K562 (cell line): Measurements from ENCODE around the gene ACAD10. TPM values are rescaled to one million over a fixed set of nuclear protein-coding genes. Genes with fewer than 3 reads are reported as not detected.

Experiments used
- CBX2 ChIP-seq: fragments of 200-600 bp; sonication (generic); IDR thresholded peaks from one replicate; pipeline ENCODE4 v1.6.1; 2012; ENCODE audit warnings: mild to moderate bottlenecking, low read length, inconsistent platforms; ENCODE audit not compliant: insufficient read depth, poor library complexity, severe bottlenecking
- CHD4 ChIP-seq: fragments of 200-600 bp; sonication (generic); IDR thresholded peaks from 3 replicates; pipeline ENCODE4 v1.6.1; 2012; ENCODE audit warnings: low read depth, mild to moderate bottlenecking, mixed read lengths, low read length, inconsistent platforms; ENCODE audit not compliant: insufficient read depth, insufficient replicate concordance, poor library complexity, severe bottlenecking
- GATA2 ChIP-seq: sonication (generic); formaldehyde crosslinking; IDR thresholded peaks from 2 replicates; pipeline ENCODE4 v1.4.0; 2020; ENCODE audit warnings: mild to moderate bottlenecking, missing genetic modification reagents
- GTF2F1 ChIP-seq: IDR thresholded peaks from 2 replicates; pipeline ENCODE4 v1.6.1; 2011; ENCODE audit warnings: low read depth, low read length, improper control_type of control experiment
- NCOR1 ChIP-seq: fragments of 450-650 bp; IDR thresholded peaks from 2 replicates; pipeline ENCODE4 v1.6.1; 2016; ENCODE audit warnings: mild to moderate bottlenecking, moderate library complexity
- NFXL1 ChIP-seq: fragments of 450-650 bp; formaldehyde crosslinking; IDR thresholded peaks from 2 replicates; pipeline ENCODE4 v1.4.0; 2021; ENCODE audit warnings: mild to moderate bottlenecking
- NONO ChIP-seq, 2 experiments: fragments of 200-400 bp in 1 of 2; fragments of 450-650 bp in 1 of 2; formaldehyde crosslinking in 1 of 2; IDR thresholded peaks; 2 replicates each; pipeline ENCODE4 v1.6.1; 2017; ENCODE audit warnings: low read depth in 2 of 2, mild to moderate bottlenecking in 2 of 2, moderate library complexity in 2 of 2, low read length in 1 of 2
- SAFB2 ChIP-seq: fragments of 200-400 bp; formaldehyde crosslinking; IDR thresholded peaks from 2 replicates; pipeline ENCODE4 v1.6.1; 2018; ENCODE audit warnings: borderline replicate concordance, low read length, low read depth, moderate library complexity; ENCODE audit not compliant: severe bottlenecking
- SMAD2 ChIP-seq: fragments of 150-350 bp; IDR thresholded peaks from 2 replicates; pipeline ENCODE4 v1.6.1; 2014; ENCODE audit warnings: low read depth, mild to moderate bottlenecking, low read length
- TRIM28 ChIP-seq: fragments of 450-650 bp; IDR thresholded peaks from 2 replicates; pipeline ENCODE4 v1.6.1; 2017
- ZBED1 ChIP-seq: IDR thresholded peaks from 2 replicates; pipeline ENCODE4 v1.6.1; 2014
- ZBTB8A ChIP-seq: fragments of 450-650 bp; IDR thresholded peaks from 2 replicates; pipeline ENCODE4 v1.6.1; 2018; ENCODE audit warnings: mild to moderate bottlenecking, moderate library complexity; ENCODE audit not compliant: partially characterized antibody
- ZNF445 ChIP-seq: fragments of 250-450 bp; sonication (Bioruptor Pico); IDR thresholded peaks from 2 replicates; pipeline ENCODE4 v1.4.0; 2020; ENCODE audit warnings: low read depth, mild to moderate bottlenecking, moderate library complexity
- ZNF764 ChIP-seq: fragments of 250-450 bp; sonication (Bioruptor Pico); IDR thresholded peaks from 2 replicates; pipeline ENCODE4 v1.4.0; 2020; ENCODE audit warnings: low read depth, mild to moderate bottlenecking, moderate library complexity
- polyA plus RNA-seq, 8 experiments: library from polyadenylated mRNA; depleted of rRNA in 4 of 8; stranded (reverse) in 5 of 8; unstranded in 3 of 8; fragments of >200 nt; fragmentation: Nextera tagmentation in 2 of 8; fragmentation: Illumina TruSeq in 1 of 8; extraction: Ambion mirVana in 2 of 8; extraction: Trizol in 1 of 8; gene quantifications; 2 replicates each; pipeline versions ENCODE4 v1.2.1 to v1.2.3, GENCODE V29; 2011 to 2014; ENCODE audit warnings: inconsistent platforms in 1 of 8, missing spikeins in 1 of 8
- total RNA-seq, 7 experiments: library from RNA; depleted of rRNA in 6 of 7; stranded (reverse); fragments of >200 nt in 6 of 7; fragmentation: Illumina TruSeq in 2 of 7; extraction: Trizol in 2 of 7; gene quantifications; 2 replicates each; pipeline versions ENCODE4 v1.2.1 to v1.2.3, GENCODE V29; 2011 to 2021; ENCODE audit warnings: low replicate concordance in 1 of 7
- TF ChIP-seq, protein P1 (sequence below): fragments of 450-650 bp; IDR thresholded peaks from 2 replicates; pipeline ENCODE4 v1.6.1; 2017; ENCODE audit warnings: mild to moderate bottlenecking, moderate library complexity
- TF ChIP-seq, protein P2 (sequence below): fragments of 250-450 bp; sonication (Bioruptor Pico); IDR thresholded peaks from 2 replicates; pipeline ENCODE4 v1.4.0; 2020; ENCODE audit warnings: mild to moderate bottlenecking, moderate library complexity
- TF ChIP-seq, protein P3 (sequence below): fragments of 250-450 bp; sonication (Bioruptor Pico); IDR thresholded peaks from 2 replicates; pipeline ENCODE4 v1.5.0; 2021; ENCODE audit warnings: mild to moderate bottlenecking, moderate library complexity
- TF ChIP-seq, protein P4 (sequence below): fragments of 450-650 bp; formaldehyde crosslinking; IDR thresholded peaks from 2 replicates; pipeline ENCODE4 v1.4.0; 2022; ENCODE audit warnings: missing genetic modification characterization

The ACAD10 gene
- total and polyA plus RNA-seq, 9 of the 15 experiments (the other 6 are each of a cell fraction or from before 2014, with no cell fraction given) = 2.3 to 19.2 (median 12.0) TPM

DNA sequence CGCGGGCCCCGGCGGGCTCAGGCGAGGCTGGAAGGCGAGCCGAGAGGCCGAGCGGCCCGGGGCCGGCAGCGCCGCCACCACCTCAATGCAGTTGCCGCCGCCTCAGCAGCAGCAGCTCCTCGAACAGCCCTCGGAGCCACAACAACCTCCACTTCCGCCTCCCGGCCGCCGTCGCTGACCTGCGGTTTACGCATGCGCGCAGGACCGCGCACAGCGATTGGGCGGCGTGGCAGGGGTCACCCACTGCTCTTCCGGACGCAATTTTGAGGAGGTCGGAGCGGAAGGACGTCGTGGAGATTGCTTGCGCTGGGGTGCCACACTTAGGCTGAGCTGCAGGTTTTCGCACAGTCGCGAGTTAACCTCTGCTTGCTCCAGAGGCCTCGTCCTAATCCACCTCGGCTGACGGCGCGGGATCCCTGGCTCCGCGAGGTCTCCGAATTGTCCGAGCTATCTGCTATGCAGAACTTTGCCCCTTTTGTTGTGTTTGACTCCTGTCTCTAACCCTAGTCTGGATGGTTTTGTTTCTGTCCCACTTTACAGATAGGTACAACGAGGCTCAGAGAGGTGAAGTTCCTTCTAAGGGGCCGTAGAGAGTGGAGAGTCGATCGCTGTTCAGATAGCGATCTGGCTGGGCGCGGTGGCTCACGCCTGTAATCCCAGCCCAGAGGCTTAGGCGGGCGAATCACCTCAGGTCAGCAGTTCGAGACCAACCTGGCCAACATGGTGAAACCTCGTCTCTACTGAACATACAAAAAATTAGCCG, at the start of gene ACAD10, which contains the start of gene BRAP (continued):
- TF ChIP-seq SAFB2 (no peak), SMAD2 (no peak), CHD4 (peak; percentile 99), NFXL1 (CRISPR knock-in tag) (no peak), GTF2F1 (no peak), TRIM28 (peak; percentile 66; the same call in 1 of the 2 replicates), CBX2 (no peak), NCOR1 (no peak), GATA2 (peak; percentile 94), ZNF764 (CRISPR knock-in tag) (no peak; the same call in 1 of the 2 replicates), NONO (IDR thresholded peaks at IDR 0.05; ENCODE audit: low read depth in 2 of 2, low read length in 1 of 2) (peak in 1 of 2 experiments; percentile 24; a peak in 1 of 4 replicates), ZNF445 (CRISPR knock-in tag) (no peak), ZBED1 (no peak; the same call in 1 of the 2 replicates), ZBTB8A (no peak)
- TF ChIP-seq, protein P1, sequence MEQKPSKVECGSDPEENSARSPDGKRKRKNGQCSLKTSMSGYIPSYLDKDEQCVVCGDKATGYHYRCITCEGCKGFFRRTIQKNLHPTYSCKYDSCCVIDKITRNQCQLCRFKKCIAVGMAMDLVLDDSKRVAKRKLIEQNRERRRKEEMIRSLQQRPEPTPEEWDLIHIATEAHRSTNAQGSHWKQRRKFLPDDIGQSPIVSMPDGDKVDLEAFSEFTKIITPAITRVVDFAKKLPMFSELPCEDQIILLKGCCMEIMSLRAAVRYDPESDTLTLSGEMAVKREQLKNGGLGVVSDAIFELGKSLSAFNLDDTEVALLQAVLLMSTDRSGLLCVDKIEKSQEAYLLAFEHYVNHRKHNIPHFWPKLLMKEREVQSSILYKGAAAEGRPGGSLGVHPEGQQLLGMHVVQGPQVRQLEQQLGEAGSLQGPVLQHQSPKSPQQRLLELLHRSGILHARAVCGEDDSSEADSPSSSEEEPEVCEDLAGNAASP = no peak
- TF ChIP-seq, protein P2, sequence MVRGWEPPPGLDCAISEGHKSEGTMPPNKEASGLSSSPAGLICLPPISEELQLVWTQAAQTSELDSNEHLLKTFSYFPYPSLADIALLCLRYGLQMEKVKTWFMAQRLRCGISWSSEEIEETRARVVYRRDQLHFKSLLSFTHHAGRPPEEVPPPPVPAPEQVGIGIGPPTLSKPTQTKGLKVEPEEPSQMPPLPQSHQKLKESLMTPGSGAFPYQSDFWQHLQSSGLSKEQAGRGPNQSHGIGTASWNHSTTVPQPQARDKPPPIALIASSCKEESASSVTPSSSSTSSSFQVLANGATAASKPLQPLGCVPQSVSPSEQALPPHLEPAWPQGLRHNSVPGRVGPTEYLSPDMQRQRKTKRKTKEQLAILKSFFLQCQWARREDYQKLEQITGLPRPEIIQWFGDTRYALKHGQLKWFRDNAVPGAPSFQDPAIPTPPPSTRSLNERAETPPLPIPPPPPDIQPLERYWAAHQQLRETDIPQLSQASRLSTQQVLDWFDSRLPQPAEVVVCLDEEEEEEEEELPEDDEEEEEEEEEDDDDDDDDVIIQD (CRISPR knock-in tag) = no peak
- TF ChIP-seq, protein P3, sequence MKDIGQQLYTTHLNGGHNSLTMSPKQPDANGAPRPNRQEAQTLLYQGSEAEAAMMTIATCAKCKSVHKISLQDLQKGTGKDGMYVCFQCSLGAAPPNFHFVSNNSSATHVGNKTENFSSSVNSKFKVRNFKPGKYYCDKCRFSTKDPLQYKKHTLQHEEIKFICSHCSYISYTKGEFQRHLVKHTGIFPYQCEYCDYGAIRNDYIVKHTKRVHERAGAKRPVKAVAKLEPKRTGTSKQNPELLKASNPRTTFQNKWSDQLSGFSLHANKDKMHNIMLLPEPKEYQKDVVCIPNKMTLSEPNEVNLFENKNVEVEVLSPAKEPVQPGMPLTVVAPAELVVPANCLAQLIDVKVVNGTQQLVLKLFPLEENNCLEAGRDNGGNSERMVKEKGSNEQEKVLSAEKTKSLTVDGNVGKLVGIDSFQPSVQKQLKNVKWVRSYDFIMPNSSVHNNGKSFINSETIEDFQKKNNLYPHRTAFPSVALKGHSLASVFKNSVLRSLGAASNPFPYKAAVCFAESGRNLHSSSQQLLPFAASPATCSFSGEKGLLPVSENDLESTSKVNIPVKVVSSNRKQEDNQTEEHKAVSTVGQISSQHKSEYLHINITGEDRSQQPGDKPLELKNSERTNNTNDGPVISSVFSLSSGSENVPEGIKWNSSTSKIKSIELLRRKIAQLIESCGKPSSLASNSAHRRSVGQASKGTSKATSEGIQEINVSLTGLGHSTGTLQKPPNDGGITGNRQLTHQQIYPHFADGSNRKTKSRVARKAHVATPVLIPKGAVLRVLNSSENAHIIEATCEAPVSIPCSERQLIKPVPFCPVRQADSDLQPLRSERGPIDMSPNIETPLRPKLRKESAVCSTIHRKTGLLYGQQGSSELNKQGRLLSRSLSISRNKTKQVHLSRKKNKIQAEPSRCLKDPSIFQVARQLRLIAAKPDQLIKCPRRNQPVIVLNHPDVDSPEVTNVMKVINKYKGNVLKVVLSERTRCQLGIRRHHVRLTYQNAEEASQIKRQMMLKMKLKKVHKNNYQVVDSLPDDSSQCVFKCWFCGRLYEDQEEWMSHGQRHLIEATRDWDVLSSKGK (CRISPR knock-in tag) = no peak
- TF ChIP-seq, protein P4, sequence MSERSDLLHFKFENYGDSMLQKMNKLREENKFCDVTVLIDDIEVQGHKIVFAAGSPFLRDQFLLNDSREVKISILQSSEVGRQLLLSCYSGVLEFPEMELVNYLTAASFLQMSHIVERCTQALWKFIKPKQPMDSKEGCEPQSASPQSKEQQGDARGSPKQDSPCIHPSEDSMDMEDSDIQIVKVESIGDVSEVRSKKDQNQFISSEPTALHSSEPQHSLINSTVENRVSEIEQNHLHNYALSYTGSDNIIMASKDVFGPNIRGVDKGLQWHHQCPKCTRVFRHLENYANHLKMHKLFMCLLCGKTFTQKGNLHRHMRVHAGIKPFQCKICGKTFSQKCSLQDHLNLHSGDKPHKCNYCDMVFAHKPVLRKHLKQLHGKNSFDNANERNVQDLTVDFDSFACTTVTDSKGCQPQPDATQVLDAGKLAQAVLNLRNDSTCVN = 0 out of 2 replicates have a peak, but pooled peaks have one; percentile 5
